H1 (cell line): Measurements from ENCODE around the gene MAML3. TPM values are rescaled to one million over a fixed set of nuclear protein-coding genes. Genes with fewer than 3 reads are reported as not detected.

Experiments used
- CTCF ChIA-PET: fragments of 300-600 bp; sonication (Branson Sonifier 250); formaldehyde crosslinking; loops from one replicate; lab custom pipeline; 2021; ENCODE audit not compliant: partially characterized antibody; lab: Charles Lee
- POLR2A ChIA-PET: fragments of 300-600 bp; sonication (Branson Sonifier 250); formaldehyde crosslinking; loops from one replicate; lab custom pipeline; 2021; ENCODE audit warnings: inconsistent platforms; ENCODE audit not compliant: partially characterized antibody; lab: Charles Lee
- DNase-seq, 2 experiments: peaks; one replicate each; pipeline versions ENCODE4 v3.0.0 to v3.0.0-alpha.2; 2010 to 2022; ENCODE audit warnings: low spot score in 2 of 2, low read depth in 1 of 2, mixed read lengths in 1 of 2
- FAIRE-seq: peaks from 2 replicates; lab custom pipeline; 2011; peaks lifted over from hg19 to GRCh38; lab: Jason Lieb, UNC
- H2AFZ ChIP-seq: 2 replicates; pipeline ENCODE4 v1.8.1; 2012; ENCODE audit warnings: low read length, inconsistent platforms
- H2AK5ac ChIP-seq: 2 replicates; pipeline ENCODE4 v1.6.1; 2013; ENCODE audit warnings: low read depth, low read length
- H2BK120ac ChIP-seq: replicated peaks from 2 replicates; pipeline ENCODE3; 2013; ENCODE audit warnings: low read depth, low read length, inconsistent platforms
- H2BK12ac ChIP-seq: 2 replicates; pipeline ENCODE4 v1.6.1; 2013; ENCODE audit warnings: low read depth, low read length
- H2BK15ac ChIP-seq: 2 replicates; pipeline ENCODE4 v1.6.1; 2013; ENCODE audit warnings: low read length
- H2BK20ac ChIP-seq: 2 replicates; pipeline ENCODE4 v1.6.1; 2013; ENCODE audit warnings: low read length
- H2BK5ac ChIP-seq: 2 replicates; pipeline ENCODE4 v1.6.1; 2013; ENCODE audit warnings: low read depth, low read length
- H3K14ac ChIP-seq: 2 replicates; pipeline ENCODE4 v1.6.1; 2013; ENCODE audit warnings: inconsistent platforms; ENCODE audit not compliant: insufficient read length
- H3K18ac ChIP-seq: 2 replicates; pipeline ENCODE4 v1.6.1; 2013; ENCODE audit warnings: low read length; ENCODE audit errors: extremely low read depth
- H3K23ac ChIP-seq: 2 replicates; pipeline ENCODE4 v1.6.1; 2013; ENCODE audit warnings: inconsistent platforms; ENCODE audit not compliant: insufficient read length
- H3K23me2 ChIP-seq: 2 replicates; pipeline ENCODE4 v1.6.1; 2013; ENCODE audit warnings: low read depth, low read length
- H3K27ac ChIP-seq: 2 replicates; pipeline ENCODE4 v1.6.1; 2011; ENCODE audit warnings: low read depth, low read length, inconsistent platforms
- H3K27me3 ChIP-seq, 4 experiments: replicated peaks in 1 of 4; 1 replicate in 1 of 4; 2 replicates in 3 of 4; pipeline versions ENCODE4 v1.6.1 to v1.8.1; 2011 to 2013; ENCODE audit warnings: low read length in 3 of 4, mild to moderate bottlenecking in 3 of 4, inconsistent platforms in 2 of 4, mixed read lengths in 2 of 4, moderate library complexity in 1 of 4; ENCODE audit not compliant: control insufficient read depth in 3 of 4, insufficient read depth in 3 of 4; ENCODE audit errors: extremely low read depth in 1 of 4
- H3K36me3 ChIP-seq, 4 experiments: 2 replicates each; pipeline versions ENCODE4 v1.6.1 to v1.8.1; 2011 to 2013; ENCODE audit warnings: mild to moderate bottlenecking in 4 of 4, low read length in 3 of 4, moderate library complexity in 2 of 4, control low read depth in 1 of 4, inconsistent platforms in 1 of 4; ENCODE audit not compliant: insufficient read depth in 4 of 4, control insufficient read depth in 2 of 4
- H3K4ac ChIP-seq: replicated peaks from 2 replicates; pipeline ENCODE3; 2013; ENCODE audit warnings: low read length, low read depth, mixed read lengths, inconsistent platforms; ENCODE audit not compliant: insufficient read length
- H3K4me1 ChIP-seq, 4 experiments: replicated peaks in 1 of 4; 1 replicate in 1 of 4; 2 replicates in 3 of 4; pipeline versions ENCODE4 v1.6.1 to v1.8.1; 2011 to 2013; ENCODE audit warnings: low read length in 3 of 4, inconsistent platforms in 2 of 4, mixed read lengths in 1 of 4; ENCODE audit not compliant: insufficient read depth in 4 of 4, control insufficient read depth in 3 of 4
- H3K4me2 ChIP-seq, 2 experiments: 2 replicates each; pipeline versions ENCODE4 v1.6.1 to v1.8.1; 2011 to 2013; ENCODE audit warnings: low read depth in 2 of 2, low read length in 2 of 2, control low read depth in 1 of 2, inconsistent platforms in 1 of 2, mild to moderate bottlenecking in 1 of 2; ENCODE audit not compliant: insufficient read depth in 1 of 2
- H3K4me3 ChIP-seq, 4 experiments: fragments of 200-600, 300-600 bp in 1 of 4; sonication (generic), shearing (Covaris generic), sonication (Bioruptor Twin) in 1 of 4; 2 replicates each; pipeline versions ENCODE4 v1.5.1 to v1.8.1; 2011 to 2016; ENCODE audit warnings: low read length in 4 of 4, low read depth in 3 of 4, control low read depth in 2 of 4, inconsistent platforms in 2 of 4, mild to moderate bottlenecking in 2 of 4, mixed read lengths in 1 of 4, moderate library complexity in 1 of 4; ENCODE audit not compliant: insufficient read depth in 2 of 4; ENCODE audit errors: extremely low read depth in 1 of 4
- H3K56ac ChIP-seq: replicated peaks from 2 replicates; pipeline ENCODE3; 2013; ENCODE audit warnings: low read depth, mild to moderate bottlenecking, mixed read lengths, low read length, inconsistent platforms; ENCODE audit not compliant: insufficient read length
- H3K79me1 ChIP-seq: 2 replicates; pipeline ENCODE4 v1.6.1; 2013; ENCODE audit warnings: low read depth, low read length, control low read depth
- H3K79me2 ChIP-seq, 2 experiments: 2 replicates each; pipeline versions ENCODE4 v1.6.1 to v1.8.1; 2012 to 2013; ENCODE audit warnings: low read length in 2 of 2, mild to moderate bottlenecking in 2 of 2, inconsistent platforms in 1 of 2; ENCODE audit not compliant: insufficient read depth in 2 of 2, control insufficient read depth in 1 of 2
- H3K9ac ChIP-seq, 4 experiments: replicated peaks in 1 of 4; 1 replicate in 1 of 4; 2 replicates in 3 of 4; pipeline versions ENCODE4 v1.6.1 to v1.8.1; 2011 to 2013; ENCODE audit warnings: low read depth in 3 of 4, low read length in 3 of 4, control low read depth in 2 of 4, mild to moderate bottlenecking in 2 of 4, moderate library complexity in 2 of 4, inconsistent platforms in 1 of 4; ENCODE audit errors: extremely low read depth in 1 of 4
- H3K9me3 ChIP-seq, 2 experiments: 2 replicates each; pipeline versions ENCODE4 v1.6.1 to v1.8.1; 2012 to 2013; ENCODE audit warnings: mild to moderate bottlenecking in 2 of 2, moderate library complexity in 2 of 2, control low read depth in 1 of 2, inconsistent platforms in 1 of 2, low read depth in 1 of 2, low read length in 1 of 2, mixed read lengths in 1 of 2; ENCODE audit not compliant: insufficient read depth in 2 of 2
- H4K20me1 ChIP-seq, 2 experiments: replicated peaks in 1 of 2; 2 replicates each; pipeline versions ENCODE3 to v1.8.1; 2011 to 2013; ENCODE audit warnings: inconsistent platforms in 2 of 2, low read length in 2 of 2, mild to moderate bottlenecking in 1 of 2; ENCODE audit not compliant: insufficient read depth in 2 of 2, control insufficient read depth in 1 of 2
- H4K5ac ChIP-seq: 2 replicates; pipeline ENCODE4 v1.6.1; 2013; ENCODE audit warnings: low read length, low read depth, mixed read lengths, inconsistent platforms; ENCODE audit not compliant: insufficient read length
- H4K8ac ChIP-seq: 2 replicates; pipeline ENCODE4 v1.8.0; 2013; ENCODE audit warnings: mild to moderate bottlenecking, moderate library complexity, low read length, inconsistent platforms; ENCODE audit not compliant: insufficient read depth; ENCODE audit errors: extremely low read depth
- H4K91ac ChIP-seq: replicated peaks from 2 replicates; pipeline ENCODE3; 2013; ENCODE audit warnings: low read length, mixed read lengths, inconsistent platforms; ENCODE audit not compliant: insufficient read length
- CEBPB ChIP-seq: IDR thresholded peaks from 2 replicates; pipeline ENCODE4 v1.6.1; 2012; ENCODE audit warnings: low read depth, low read length
- MAFK ChIP-seq: IDR thresholded peaks from 2 replicates; pipeline ENCODE4 v1.6.1; 2012; ENCODE audit warnings: low read depth, mild to moderate bottlenecking, improper control_type of control experiment, low read length
- POU5F1 ChIP-seq: IDR thresholded peaks from 2 replicates; pipeline ENCODE4 v1.6.1; 2011; ENCODE audit warnings: low read depth, mild to moderate bottlenecking, low read length, moderate library complexity
- polyA plus RNA-seq, 7 experiments: library from polyadenylated mRNA; depleted of rRNA in 3 of 7; stranded (reverse) in 5 of 7; unstranded in 2 of 7; fragments of >200 nt in 5 of 7; fragments of 200-250 nt in 2 of 7; gene quantifications; 1 replicate in 5 of 7; 2 replicates in 1 of 7; 4 replicates in 1 of 7; pipeline versions ENCODE4 v1.2.1 to v1.2.3, GENCODE V29; 2011 to 2013; ENCODE audit warnings: missing spikeins in 2 of 7, mixed read lengths in 2 of 7
- total RNA-seq: library from RNA; stranded (reverse); fragmentation: NEBNext Ultra II Directional; extraction: Animal tissue kit (Norgen Biotek cat#: 25700); gene quantifications from 2 replicates; pipeline ENCODE4 v1.2.1, GENCODE V29; 2021
- TF ChIP-seq, protein P1 (sequence below): IDR thresholded peaks from 2 replicates; pipeline ENCODE4 v1.6.1; 2012; ENCODE audit warnings: inconsistent platforms

Gene MAML3
- total and polyA plus RNA-seq, 2 of the 8 experiments (the other 6 are each of a cell fraction or from before 2014, with no cell fraction given): 2.1 to 5.7 TPM

GRCh38 chr4:140108713-140109230 lies 45.2 kb downstream of the MAML3 start:
- Histone ChIP-seq H3K27ac (no peak overlapping the region), H3K9ac (no peak overlapping the region), H3K79me1 (no peaks in the 10 kb centered on the region), H2BK20ac (no peak overlapping the region), H2BK15ac (no peak overlapping the region), H3K18ac (no peak overlapping the region), H3K36me3 (no peaks in the 10 kb centered on the region), H2BK5ac (no peak overlapping the region), H3K79me2 (no peaks in the 10 kb centered on the region), H3K56ac (no peak overlapping the region), H2BK120ac (no peak overlapping the region), H2AK5ac (no peak overlapping the region), H3K14ac (no peak overlapping the region), H2AFZ (no peak overlapping the region), H4K8ac (no peak overlapping the region), H3K4ac (no peak overlapping the region), H4K91ac (no peak overlapping the region), H3K4me2 (no peak overlapping the region), H4K5ac (no peak overlapping the region), H2BK12ac (no peak overlapping the region), H3K27me3 (no peaks in the 10 kb centered on the region), H3K4me1 (no peaks in the 10 kb centered on the region), H3K23ac (no peak overlapping the region), H3K9me3 (no peaks in the 10 kb centered on the region), H3K23me2 (no peaks in the 10 kb centered on the region), H4K20me1 (no peaks in the 10 kb centered on the region), H3K4me3 (no peak overlapping the region)
- POLR2A ChIA-PET: no interaction called here
- CTCF ChIA-PET: interaction anchor here (1.0 kb wide), 1 partner anchor 11 kb away, joined by 5 read pairs; no protein-coding TSS in a partner anchor
- TF ChIP-seq, protein P1, sequence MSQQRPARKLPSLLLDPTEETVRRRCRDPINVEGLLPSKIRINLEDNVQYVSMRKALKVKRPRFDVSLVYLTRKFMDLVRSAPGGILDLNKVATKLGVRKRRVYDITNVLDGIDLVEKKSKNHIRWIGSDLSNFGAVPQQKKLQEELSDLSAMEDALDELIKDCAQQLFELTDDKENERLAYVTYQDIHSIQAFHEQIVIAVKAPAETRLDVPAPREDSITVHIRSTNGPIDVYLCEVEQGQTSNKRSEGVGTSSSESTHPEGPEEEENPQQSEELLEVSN: no peak
- no peak for TF ChIP-seq CEBPB
- TF ChIP-seq POU5F1: no peak
- no peak for TF ChIP-seq MAFK
- DNase-seq (no peak), FAIRE-seq (no peak)
